HepG2 (cell line): ENCODE data around the gene CYSRT1. TPM values are rescaled to one million over a fixed set of nuclear protein-coding genes. Genes with fewer than 3 reads are reported as not detected.
A peak's percentile ranks its signal among the peaks of the same experiment; 100 is the strongest.

ENCODE experiments used
- ATAC-seq: fragments of 200-7000 bp; cut with Tn5 transposase; 3 replicates; pipeline ENCODE4 v1.9.1; 2020; ENCODE audit warnings: mild to moderate bottlenecking, moderate library complexity
- BruUV-seq: library from RNA; stranded (reverse); fragments of 400-500 nt; replicated peaks from 2 replicates; lab custom pipeline; 2021; lab: Mats Ljungman, UMichigan
- CTCF ChIA-PET: fragments of 300-600 bp; formaldehyde crosslinking; extraction: SDS; loops from one replicate; lab custom pipeline; 2021; ENCODE audit warnings: low total read pairs, inconsistent platforms, low intra/inter-chr PET ratio; lab: Yijun Ruan, JAX
- POLR2A ChIA-PET: fragments of 350-600 bp; sonication (Branson Sonifier 250); formaldehyde crosslinking; loops from one replicate; lab custom pipeline; 2020; ENCODE audit warnings: antibody characterized with exemption, inconsistent platforms; lab: Yijun Ruan, JAX
- DNase-seq: peaks from one replicate; pipeline ENCODE4 v3.0.0-alpha.2; 2015; ENCODE audit warnings: low spot score
- FAIRE-seq: peaks from 3 replicates; lab custom pipeline; 2011; peaks lifted over from hg19 to GRCh38; lab: Jason Lieb, UNC
- H2AFZ ChIP-seq: one replicate; pipeline ENCODE4 v1.6.1; 2011; ENCODE audit warnings: low read length, inconsistent platforms
- H3K27ac ChIP-seq: fragments of 300-600 bp; 3 replicates; pipeline ENCODE4 v1.8.0; 2011; ENCODE audit warnings: mixed run types, mild to moderate bottlenecking, mixed read lengths, low read length, inconsistent platforms; ENCODE audit not compliant: insufficient read depth; ENCODE audit errors: extremely low read length
- H3K27me3 ChIP-seq, 2 experiments: fragments of 200-600 bp in 1 of 2; 2 replicates in 1 of 2; 3 replicates in 1 of 2; pipeline versions ENCODE4 v1.6.0 to v1.8.0; 2011; ENCODE audit warnings: low read length in 2 of 2, mild to moderate bottlenecking in 2 of 2, moderate library complexity in 2 of 2, inconsistent platforms in 1 of 2; ENCODE audit not compliant: insufficient read depth in 2 of 2, control insufficient read depth in 1 of 2
- H3K36me3 ChIP-seq, 2 experiments: fragments of 200-600 bp in 1 of 2; replicated peaks in 1 of 2; 2 replicates in 1 of 2; 3 replicates in 1 of 2; pipeline versions ENCODE4 v1.5.1 to v1.8.0; 2011; ENCODE audit warnings: low read length in 2 of 2, inconsistent platforms in 1 of 2; ENCODE audit not compliant: insufficient read depth in 2 of 2, control insufficient read depth in 1 of 2
- H3K4me1 ChIP-seq: 2 replicates; pipeline ENCODE4 v1.5.1; 2012; ENCODE audit warnings: low read length, inconsistent platforms; ENCODE audit not compliant: insufficient read depth
- H3K4me2 ChIP-seq: 2 replicates; pipeline ENCODE4 v1.6.0; 2011; ENCODE audit warnings: low read depth, low read length, inconsistent platforms
- H3K4me3 ChIP-seq, 3 experiments: fragments of 200-600 bp in 1 of 3; sonication (generic), shearing (Covaris generic) in 1 of 3; replicated peaks in 1 of 3; 2 replicates each; pipeline ENCODE4 v1.5.1; 2011 to 2016; ENCODE audit warnings: low read length in 3 of 3, inconsistent platforms in 2 of 3, low read depth in 2 of 3, mild to moderate bottlenecking in 2 of 3, control low read depth in 1 of 3, mixed read lengths in 1 of 3; ENCODE audit not compliant: insufficient read depth in 1 of 3
- H3K79me2 ChIP-seq: one replicate; pipeline ENCODE4 v1.6.1; 2011; ENCODE audit warnings: low read length, inconsistent platforms; ENCODE audit not compliant: insufficient read depth
- H3K9ac ChIP-seq: 2 replicates; pipeline ENCODE4 v1.6.0; 2011; ENCODE audit warnings: mild to moderate bottlenecking, low read depth, low read length, inconsistent platforms; ENCODE audit not compliant: insufficient read depth
- H3K9me3 ChIP-seq: 2 replicates; pipeline ENCODE4 v1.5.1; 2012; ENCODE audit warnings: mild to moderate bottlenecking, low read length
- H4K20me1 ChIP-seq: 2 replicates; pipeline ENCODE4 v1.6.0; 2011; ENCODE audit warnings: inconsistent platforms, mild to moderate bottlenecking, low read length, moderate library complexity; ENCODE audit not compliant: insufficient read depth
- BRCA1 ChIP-seq: sonication (generic); formaldehyde crosslinking; IDR thresholded peaks from 2 replicates; pipeline ENCODE4 v1.4.0; 2020; ENCODE audit warnings: missing genetic modification reagents
- HMG20A ChIP-seq: IDR thresholded peaks from 2 replicates; pipeline ENCODE4 v1.6.1; 2016; ENCODE audit warnings: borderline replicate concordance
- HMG20B ChIP-seq: conservative IDR thresholded peaks from 2 replicates; pipeline ENCODE4 v1.6.1; 2016; ENCODE audit warnings: missing genetic modification reagents, missing compliant biosample characterization
- KDM5A ChIP-seq: fragments of 200-600 bp; sonication (generic); IDR thresholded peaks from 2 replicates; pipeline ENCODE4 v1.7.0; 2018; ENCODE audit warnings: antibody characterized with exemption, mild to moderate bottlenecking, low read length, borderline replicate concordance
- MIER2 ChIP-seq: IDR thresholded peaks from 2 replicates; pipeline ENCODE4 v1.6.1; 2016; ENCODE audit warnings: missing biosample characterization, missing genetic modification reagents
- MTA1 ChIP-seq: sonication (generic); formaldehyde crosslinking; IDR thresholded peaks from 2 replicates; pipeline ENCODE4 v1.4.0; 2020; ENCODE audit warnings: missing genetic modification reagents, mild to moderate bottlenecking, borderline replicate concordance
- NFATC3 ChIP-seq: sonication (generic); formaldehyde crosslinking; IDR thresholded peaks from 2 replicates; pipeline ENCODE4 v1.5.1; 2020; ENCODE audit warnings: mild to moderate bottlenecking, missing genetic modification reagents
- NKX3-1 ChIP-seq: sonication (generic); formaldehyde crosslinking; IDR thresholded peaks from 2 replicates; pipeline ENCODE4 v1.5.0; 2020; ENCODE audit warnings: missing genetic modification reagents
- NR1H2 ChIP-seq: sonication (generic); formaldehyde crosslinking; IDR thresholded peaks from 2 replicates; pipeline ENCODE4 v1.8.1; 2022; ENCODE audit warnings: low read depth, missing genetic modification reagents, borderline replicate concordance
- PTBP1 ChIP-seq: fragments of 200-400 bp; formaldehyde crosslinking; IDR thresholded peaks from 2 replicates; pipeline ENCODE4 v1.6.1; 2018; ENCODE audit warnings: low read length, low read depth; ENCODE audit not compliant: poor library complexity, severe bottlenecking
- REL ChIP-seq: sonication (generic); formaldehyde crosslinking; conservative IDR thresholded peaks from 2 replicates; pipeline ENCODE4 v1.8.0; 2022; ENCODE audit warnings: mild to moderate bottlenecking, missing genetic modification reagents, moderate library complexity
- SNAI1 ChIP-seq: sonication (generic); formaldehyde crosslinking; IDR thresholded peaks from 2 replicates; pipeline ENCODE4 v1.5.0; 2020; ENCODE audit warnings: mild to moderate bottlenecking, missing genetic modification reagents, borderline replicate concordance
- SRSF4 ChIP-seq: fragments of 200-400 bp; formaldehyde crosslinking; IDR thresholded peaks from one replicate; pipeline ENCODE4 v1.6.1; 2018; ENCODE audit warnings: mild to moderate bottlenecking, low read depth, low read length, moderate library complexity; ENCODE audit not compliant: poor library complexity, severe bottlenecking
- ZC3H13 ChIP-seq: sonication (generic); formaldehyde crosslinking; IDR thresholded peaks from 2 replicates; pipeline ENCODE4 v1.8.1; 2023; ENCODE audit warnings: mild to moderate bottlenecking, missing genetic modification reagents, moderate library complexity
- ZFP36L1 ChIP-seq: sonication (generic); formaldehyde crosslinking; IDR thresholded peaks from 2 replicates; pipeline ENCODE4 v1.8.0; 2022; ENCODE audit warnings: mild to moderate bottlenecking, missing genetic modification reagents, moderate library complexity
- ZNF274 ChIP-seq: sonication (generic); formaldehyde crosslinking; IDR thresholded peaks from 2 replicates; pipeline ENCODE4 v1.5.1; 2020; ENCODE audit warnings: mild to moderate bottlenecking, missing genetic modification reagents
- ZNF33B ChIP-seq: sonication (generic); formaldehyde crosslinking; IDR thresholded peaks from 2 replicates; pipeline ENCODE4 v1.5.1; 2020; ENCODE audit warnings: mild to moderate bottlenecking, missing genetic modification reagents
- ZNF563 ChIP-seq: sonication (generic); formaldehyde crosslinking; IDR thresholded peaks from 2 replicates; pipeline ENCODE4 v1.8.0; 2022; ENCODE audit warnings: mild to moderate bottlenecking, moderate library complexity, missing genetic modification reagents
- ZNF598 ChIP-seq: sonication (generic); formaldehyde crosslinking; IDR thresholded peaks from 2 replicates; pipeline ENCODE4 v1.5.1; 2020; ENCODE audit warnings: mild to moderate bottlenecking, missing genetic modification reagents, borderline replicate concordance
- ZNF883 ChIP-seq: sonication (generic); formaldehyde crosslinking; IDR thresholded peaks from 2 replicates; pipeline ENCODE4 v1.5.1; 2020; ENCODE audit warnings: mild to moderate bottlenecking, missing genetic modification reagents; ENCODE audit errors: not compliant biosample characterization
- WGBS: methylation state at CpG from one replicate; pipeline ENCODE4 v1.1.6; 2017; ENCODE audit warnings: low lambda C conversion rate; 5-methylcytosine and 5-hydroxymethylcytosine counted together
- in situ Hi-C: cut with HindIII; loops from 2 replicates; pipeline ENCODE4 v1.10.0; 2017; ENCODE audit warnings: low pct_unique_long_range_greater_than_20kb; ENCODE audit not compliant: extremely low pct_ligation_motif_present
- intact Hi-C: fragments of 100-400 bp; cut with micrococcal nuclease; formaldehyde crosslinking; loops from one replicate; pipeline ENCODE4 v1.10.0; 2022; ENCODE audit not compliant: unreplicated experiment
- polyA plus RNA-seq, 8 experiments: library from polyadenylated mRNA; depleted of rRNA in 3 of 8; stranded (reverse) in 7 of 8; unstranded in 1 of 8; fragments of >200 nt; fragmentation: Illumina TruSeq in 4 of 8; extraction: Trizol in 4 of 8; gene quantifications; 2 replicates each; pipeline versions ENCODE4 v1.2.1 to v1.2.3, GENCODE V29; 2011 to 2016; ENCODE audit warnings: low read depth in 4 of 8, missing spikeins in 1 of 8, mixed read lengths in 1 of 8; ENCODE audit not compliant: insufficient read depth in 1 of 8
- total RNA-seq, 5 experiments: library from RNA; depleted of rRNA; stranded (reverse); fragments of >200 nt; fragmentation: Illumina TruSeq; extraction: Trizol; gene quantifications; 2 replicates each; pipeline ENCODE4 v1.2.3, GENCODE V29; 2016; ENCODE audit warnings: low read depth in 1 of 5

Gene CYSRT1
- total and polyA plus RNA-seq, 2 of the 13 experiments (the other 11 are each of a cell fraction or from before 2014, with no cell fraction given) = 1.5 to 2.1 TPM

- under 1% methylated on average over 14 of the region's 31 CpGs for WGBS
- in situ Hi-C loops = loop anchor here (5.0 kb wide), 1 partner anchor 39 kb away; the partner anchor contains the start of genes CYSRT1 and RNF224
- Histone ChIP-seq H3K27me3 (no peaks in the 10 kb centered on the region), H3K36me3 (peaks cover 21 to 34% of the 10 kb centered on the region in 2 experiments; a peak in 4 of 5 replicates), H3K9ac (peak overlapping the region; percentile 87), H3K27ac (peak overlapping the region; percentile 81), H3K4me2 (peak overlapping the region; percentile 90), H3K79me2 (peaks cover 26% of the 10 kb centered on the region), H3K4me1 (peaks cover 28% of the 10 kb centered on the region), H3K4me3 (peak overlapping the region; percentile 84 to 99 (median 97)), H4K20me1 (no peaks in the 10 kb centered on the region), H2AFZ (no peak overlapping the region), H3K9me3 (no peaks in the 10 kb centered on the region)
- ChIA-PET POLR2A (interaction anchor here (1.0 to 3.8 kb wide), 13 partner anchors 10 to 66 kb away, joined by 5 to 52 read pairs (median 12); partner anchors contain the start of genes NDOR1, NELFB, RNF208 and TMEM203), CTCF (interaction anchor here (1.1 to 2.6 kb wide), 3 partner anchors 12 to 48 kb away, joined by 4 to 19 read pairs (median 16); partner anchors contain the start of gene RNF224)
- FAIRE-seq (no peak), ATAC-seq (peak; percentile 2; the same call in 2 of the 3 replicates), DNase-seq (no peak)
- TSS peak; percentile 77 for BruUV-seq
- intact Hi-C loops = loop anchor here (1.0 to 2.0 kb wide), 3 partner anchors 17 to 39 kb away; partner anchors contain the start of genes NDOR1, RNF224 and TMEM203
- TF ChIP-seq ZC3H13 (CRISPR knock-in tag) (0 out of 2 replicates have a peak, but pooled peaks have one; percentile 4), MTA1 (no peak), ZNF563 (CRISPR knock-in tag) (0 out of 2 replicates have a peak, but pooled peaks have one; percentile 0), PTBP1 (no peak), ZNF33B (0 out of 2 replicates have a peak, but pooled peaks have one; percentile 4), HMG20B (CRISPR knock-in tag) (0 out of 2 replicates have a peak, but pooled peaks have one; percentile 22), ZNF274 (peak; percentile 84; the same call in 1 of the 2 replicates), ZNF598 (CRISPR knock-in tag) (peak; percentile 70; the same call in 1 of the 2 replicates), KDM5A (peak; percentile 99; the same call in 1 of the 2 replicates), NKX3-1 (CRISPR knock-in tag) (no peak), BRCA1 (CRISPR knock-in tag) (no peak), SRSF4 (no peak), MIER2 (CRISPR knock-in tag) (no peak), NR1H2 (CRISPR knock-in tag) (0 out of 2 replicates have a peak, but pooled peaks have one; percentile 67), ZFP36L1 (CRISPR knock-in tag) (0 out of 2 replicates have a peak, but pooled peaks have one; percentile 52), NFATC3 (CRISPR knock-in tag) (0 out of 2 replicates have a peak, but pooled peaks have one; percentile 48), SNAI1 (0 out of 2 replicates have a peak, but pooled peaks have one; percentile 26), REL (CRISPR knock-in tag) (0 out of 2 replicates have a peak, but pooled peaks have one; percentile 46), ZNF883 (peak; percentile 45), HMG20A (CRISPR knock-in tag) (no peak)
These were observed 36.9 kb upstream of the CYSRT1 start for GRCh38 chr9:137188086-137188489.
